HepG2 (cell line): ENCODE measurements around the gene FEM1C. TPM values are rescaled to one million over a fixed set of nuclear protein-coding genes. Genes with fewer than 3 reads are reported as not detected.

ENCODE experiments used
- HIVEP1 ChIP-seq: sonication (generic); formaldehyde crosslinking; IDR thresholded peaks from 2 replicates; pipeline ENCODE4 v1.4.0; 2020; ENCODE audit warnings: mild to moderate bottlenecking, missing genetic modification reagents
- KLF6 ChIP-seq: IDR thresholded peaks from 2 replicates; pipeline ENCODE4 v1.8.0; 2016; ENCODE audit warnings: missing biosample characterization, missing genetic modification reagents
- MIXL1 ChIP-seq: IDR thresholded peaks from 2 replicates; pipeline ENCODE4 v1.6.1; 2016
- NFE2L1 ChIP-seq: sonication (generic); formaldehyde crosslinking; IDR thresholded peaks from 2 replicates; pipeline ENCODE4 v1.4.0; 2020; ENCODE audit warnings: missing genetic modification reagents, mild to moderate bottlenecking, borderline replicate concordance
- SAP130 ChIP-seq: IDR thresholded peaks from 2 replicates; pipeline ENCODE4 v1.6.1; 2016; ENCODE audit warnings: low read depth
- SMC3 ChIP-seq: IDR thresholded peaks from 2 replicates; pipeline ENCODE4 v1.6.1; 2011; ENCODE audit warnings: low read length, improper control_type of control experiment
- SSRP1 ChIP-seq: IDR thresholded peaks from 2 replicates; pipeline ENCODE4 v1.6.1; 2016; ENCODE audit warnings: control low read depth
- TBP ChIP-seq: sonication (generic); formaldehyde crosslinking; IDR thresholded peaks from 2 replicates; pipeline ENCODE4 v1.5.0; 2020; ENCODE audit warnings: missing genetic modification reagents
- ZFYVE20 ChIP-seq: sonication (generic); formaldehyde crosslinking; IDR thresholded peaks from 2 replicates; pipeline ENCODE4 v1.8.0; 2023; ENCODE audit warnings: low read depth, mild to moderate bottlenecking, moderate library complexity, missing genetic modification reagents, borderline replicate concordance
- ZMYM2 ChIP-seq: sonication (generic); formaldehyde crosslinking; IDR thresholded peaks from 2 replicates; pipeline ENCODE4 v1.8.0; 2022; ENCODE audit warnings: mild to moderate bottlenecking, missing genetic modification reagents
- ZMYM3 ChIP-seq: sonication (generic); formaldehyde crosslinking; IDR thresholded peaks from 2 replicates; pipeline ENCODE4 v1.5.1; 2020; ENCODE audit warnings: mild to moderate bottlenecking, missing genetic modification reagents
- ZNF124 ChIP-seq: sonication (generic); formaldehyde crosslinking; IDR thresholded peaks from 2 replicates; pipeline ENCODE4 v1.4.0; 2020; ENCODE audit warnings: missing genetic modification reagents
- ZNF292 ChIP-seq: sonication (generic); formaldehyde crosslinking; IDR thresholded peaks from 2 replicates; pipeline ENCODE4 v1.8.1; 2022; ENCODE audit warnings: mild to moderate bottlenecking, low read depth, missing genetic modification reagents, borderline replicate concordance
- ZNF569 ChIP-seq: sonication (generic); formaldehyde crosslinking; IDR thresholded peaks from 2 replicates; pipeline ENCODE4 v1.5.0; 2020; ENCODE audit warnings: mild to moderate bottlenecking, missing genetic modification reagents, moderate library complexity, borderline replicate concordance
- ZNF616 ChIP-seq: sonication (generic); formaldehyde crosslinking; IDR thresholded peaks from 2 replicates; pipeline ENCODE4 v1.5.0; 2020; ENCODE audit warnings: low read depth, mild to moderate bottlenecking, missing genetic modification reagents
- ZNF850 ChIP-seq: sonication (generic); formaldehyde crosslinking; conservative IDR thresholded peaks from 2 replicates; pipeline ENCODE4 v1.9.0; 2021; ENCODE audit warnings: mild to moderate bottlenecking, missing genetic modification reagents
- ZNF879 ChIP-seq: sonication (generic); formaldehyde crosslinking; IDR thresholded peaks from 2 replicates; pipeline ENCODE4 v1.8.1; 2023; ENCODE audit warnings: missing genetic modification reagents
- polyA plus RNA-seq, 8 experiments: library from polyadenylated mRNA; depleted of rRNA in 3 of 8; stranded (reverse) in 7 of 8; unstranded in 1 of 8; fragments of >200 nt; fragmentation: Illumina TruSeq in 4 of 8; extraction: Trizol in 4 of 8; gene quantifications; 2 replicates each; pipeline versions ENCODE4 v1.2.1 to v1.2.3, GENCODE V29; 2011 to 2016; ENCODE audit warnings: low read depth in 4 of 8, missing spikeins in 1 of 8, mixed read lengths in 1 of 8; ENCODE audit not compliant: insufficient read depth in 1 of 8
- total RNA-seq, 5 experiments: library from RNA; depleted of rRNA; stranded (reverse); fragments of >200 nt; fragmentation: Illumina TruSeq; extraction: Trizol; gene quantifications; 2 replicates each; pipeline ENCODE4 v1.2.3, GENCODE V29; 2016; ENCODE audit warnings: low read depth in 1 of 5
- TF ChIP-seq, protein P1 (sequence below): sonication (generic); formaldehyde crosslinking; IDR thresholded peaks from 2 replicates; pipeline ENCODE4 v1.5.1; 2020; ENCODE audit warnings: missing genetic modification reagents, mild to moderate bottlenecking, borderline replicate concordance
- TF ChIP-seq, protein P2 (sequence below): sonication (generic); formaldehyde crosslinking; IDR thresholded peaks from 2 replicates; pipeline ENCODE4 v1.4.0; 2020; ENCODE audit warnings: missing genetic modification reagents, borderline replicate concordance
- TF ChIP-seq, protein P3 (sequence below): sonication (generic); formaldehyde crosslinking; IDR thresholded peaks from 2 replicates; pipeline ENCODE4 v1.5.0; 2020; ENCODE audit warnings: missing genetic modification reagents, mild to moderate bottlenecking, borderline replicate concordance
- TF ChIP-seq, protein P4 (sequence below): sonication (generic); formaldehyde crosslinking; IDR thresholded peaks from 2 replicates; pipeline ENCODE4 v1.8.0; 2022; ENCODE audit warnings: missing genetic modification reagents, mild to moderate bottlenecking, moderate library complexity, borderline replicate concordance

Gene FEM1C
- total and polyA plus RNA-seq, 2 of the 13 experiments (the other 11 are each of a cell fraction or from before 2014, with no cell fraction given): 5.5 to 8.3 TPM

DNA sequence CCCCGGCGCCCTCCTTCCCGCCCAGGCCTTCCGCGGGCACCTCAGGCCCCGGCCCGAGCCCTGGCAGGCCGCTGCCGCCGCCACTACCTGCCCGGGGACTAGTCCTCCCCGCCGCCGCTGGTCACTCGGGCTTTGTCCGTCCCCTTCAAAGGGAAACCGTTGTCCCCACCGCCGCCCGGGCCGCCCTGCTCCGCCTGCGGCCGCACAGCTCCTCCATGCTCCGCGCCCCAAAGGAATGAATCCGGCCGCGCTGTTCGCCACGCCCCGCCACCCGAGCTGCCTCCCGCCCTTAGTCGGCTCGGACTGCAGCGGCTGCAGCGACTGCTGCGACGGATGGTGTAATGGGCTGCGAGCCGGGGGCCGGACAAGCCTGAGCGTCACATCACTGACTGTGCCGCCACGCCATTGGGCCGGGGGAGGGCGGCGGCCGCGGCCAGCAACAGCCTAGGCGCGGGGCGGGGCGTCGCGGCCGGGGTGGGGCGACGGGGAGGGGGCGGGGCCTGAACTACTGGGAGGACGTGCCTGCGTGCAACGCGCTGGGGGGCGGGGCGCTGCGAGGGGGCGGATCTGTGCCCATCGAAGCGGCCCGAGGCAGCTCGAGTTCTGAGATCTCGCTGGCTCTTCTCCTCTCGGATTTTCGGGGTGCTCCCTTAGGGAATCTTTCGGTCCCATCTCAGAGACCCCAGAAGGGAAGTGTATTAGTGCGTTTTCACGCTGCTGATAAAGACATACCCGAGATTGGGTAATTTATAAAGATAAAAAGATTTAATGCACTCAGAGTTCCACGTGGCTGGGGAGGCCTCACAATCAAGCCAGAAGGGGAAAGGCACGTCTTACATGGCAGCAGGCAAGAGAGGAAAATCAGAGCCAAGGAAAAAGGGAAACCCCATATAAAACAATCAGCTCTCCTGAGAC, at the start of gene FEM1C (continued):
- TF ChIP-seq, protein P1, sequence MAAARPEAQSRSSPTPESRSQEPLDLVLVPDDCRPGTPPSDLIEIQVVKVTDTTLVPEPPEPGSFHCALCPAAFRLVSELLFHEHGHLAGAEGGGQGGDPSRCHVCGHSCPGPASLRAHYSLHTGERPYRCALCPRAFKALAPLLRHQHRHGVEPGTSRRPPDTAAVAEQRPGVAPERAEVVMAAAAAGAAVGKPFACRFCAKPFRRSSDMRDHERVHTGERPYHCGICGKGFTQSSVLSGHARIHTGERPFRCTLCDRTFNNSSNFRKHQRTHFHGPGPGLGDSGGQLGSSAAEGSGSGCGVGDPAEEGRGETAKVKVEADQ: peak; percentile 94
- no peak for TF ChIP-seq ZNF850 (CRISPR knock-in tag)
- peak; percentile 90 for TF ChIP-seq ZNF616
- no peak; the same call in 1 of the 2 replicates for TF ChIP-seq SSRP1 (CRISPR knock-in tag)
- TF ChIP-seq, protein P2, sequence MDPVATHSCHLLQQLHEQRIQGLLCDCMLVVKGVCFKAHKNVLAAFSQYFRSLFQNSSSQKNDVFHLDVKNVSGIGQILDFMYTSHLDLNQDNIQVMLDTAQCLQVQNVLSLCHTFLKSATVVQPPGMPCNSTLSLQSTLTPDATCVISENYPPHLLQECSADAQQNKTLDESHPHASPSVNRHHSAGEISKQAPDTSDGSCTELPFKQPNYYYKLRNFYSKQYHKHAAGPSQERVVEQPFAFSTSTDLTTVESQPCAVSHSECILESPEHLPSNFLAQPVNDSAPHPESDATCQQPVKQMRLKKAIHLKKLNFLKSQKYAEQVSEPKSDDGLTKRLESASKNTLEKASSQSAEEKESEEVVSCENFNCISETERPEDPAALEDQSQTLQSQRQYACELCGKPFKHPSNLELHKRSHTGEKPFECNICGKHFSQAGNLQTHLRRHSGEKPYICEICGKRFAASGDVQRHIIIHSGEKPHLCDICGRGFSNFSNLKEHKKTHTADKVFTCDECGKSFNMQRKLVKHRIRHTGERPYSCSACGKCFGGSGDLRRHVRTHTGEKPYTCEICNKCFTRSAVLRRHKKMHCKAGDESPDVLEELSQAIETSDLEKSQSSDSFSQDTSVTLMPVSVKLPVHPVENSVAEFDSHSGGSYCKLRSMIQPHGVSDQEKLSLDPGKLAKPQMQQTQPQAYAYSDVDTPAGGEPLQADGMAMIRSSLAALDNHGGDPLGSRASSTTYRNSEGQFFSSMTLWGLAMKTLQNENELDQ (CRISPR knock-in tag): no peak
- peak; percentile 73; the same call in 1 of the 2 replicates for TF ChIP-seq ZNF569 (CRISPR knock-in tag)
- no peak for TF ChIP-seq ZNF124 (CRISPR knock-in tag)
- no peak for TF ChIP-seq ZNF292 (CRISPR knock-in tag)
- 0 out of 2 replicates have a peak, but pooled peaks have one; percentile 37 for TF ChIP-seq ZMYM2 (CRISPR knock-in tag)
- TF ChIP-seq KLF6 (CRISPR knock-in tag): peak; percentile 80
- no peak; the same call in 1 of the 2 replicates for TF ChIP-seq HIVEP1 (CRISPR knock-in tag)
- TF ChIP-seq ZNF879 (CRISPR knock-in tag): no peak
- TF ChIP-seq NFE2L1 (CRISPR knock-in tag): no peak
- peak; percentile 69; the same call in 1 of the 2 replicates for TF ChIP-seq MIXL1 (CRISPR knock-in tag)
- TF ChIP-seq, protein P3, sequence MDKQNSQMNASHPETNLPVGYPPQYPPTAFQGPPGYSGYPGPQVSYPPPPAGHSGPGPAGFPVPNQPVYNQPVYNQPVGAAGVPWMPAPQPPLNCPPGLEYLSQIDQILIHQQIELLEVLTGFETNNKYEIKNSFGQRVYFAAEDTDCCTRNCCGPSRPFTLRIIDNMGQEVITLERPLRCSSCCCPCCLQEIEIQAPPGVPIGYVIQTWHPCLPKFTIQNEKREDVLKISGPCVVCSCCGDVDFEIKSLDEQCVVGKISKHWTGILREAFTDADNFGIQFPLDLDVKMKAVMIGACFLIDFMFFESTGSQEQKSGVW (CRISPR knock-in tag): no peak; the same call in 1 of the 2 replicates
- TF ChIP-seq, protein P4, sequence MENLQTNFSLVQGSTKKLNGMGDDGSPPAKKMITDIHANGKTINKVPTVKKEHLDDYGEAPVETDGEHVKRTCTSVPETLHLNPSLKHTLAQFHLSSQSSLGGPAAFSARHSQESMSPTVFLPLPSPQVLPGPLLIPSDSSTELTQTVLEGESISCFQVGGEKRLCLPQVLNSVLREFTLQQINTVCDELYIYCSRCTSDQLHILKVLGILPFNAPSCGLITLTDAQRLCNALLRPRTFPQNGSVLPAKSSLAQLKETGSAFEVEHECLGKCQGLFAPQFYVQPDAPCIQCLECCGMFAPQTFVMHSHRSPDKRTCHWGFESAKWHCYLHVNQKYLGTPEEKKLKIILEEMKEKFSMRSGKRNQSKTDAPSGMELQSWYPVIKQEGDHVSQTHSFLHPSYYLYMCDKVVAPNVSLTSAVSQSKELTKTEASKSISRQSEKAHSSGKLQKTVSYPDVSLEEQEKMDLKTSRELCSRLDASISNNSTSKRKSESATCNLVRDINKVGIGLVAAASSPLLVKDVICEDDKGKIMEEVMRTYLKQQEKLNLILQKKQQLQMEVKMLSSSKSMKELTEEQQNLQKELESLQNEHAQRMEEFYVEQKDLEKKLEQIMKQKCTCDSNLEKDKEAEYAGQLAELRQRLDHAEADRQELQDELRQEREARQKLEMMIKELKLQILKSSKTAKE (CRISPR knock-in tag): peak; percentile 55; the same call in 1 of the 2 replicates
- no peak for TF ChIP-seq SMC3
- TF ChIP-seq ZMYM3 (CRISPR knock-in tag): no peak
- TF ChIP-seq SAP130: peak; percentile 97
- TF ChIP-seq TBP (CRISPR knock-in tag): no peak
- TF ChIP-seq ZFYVE20 (CRISPR knock-in tag): peak; percentile 64; the same call in 1 of the 2 replicates
